ENCODE measurements around the gene ADAMTS15. TPM values are rescaled to one million over a fixed set of nuclear protein-coding genes. Genes with fewer than 3 reads are reported as not detected.
A peak's percentile ranks its signal among the peaks of the same experiment; 100 is the strongest.

Gene ADAMTS15
- total RNA-seq, 1 donor from 2014 or later = 13.8 TPM

DNA sequence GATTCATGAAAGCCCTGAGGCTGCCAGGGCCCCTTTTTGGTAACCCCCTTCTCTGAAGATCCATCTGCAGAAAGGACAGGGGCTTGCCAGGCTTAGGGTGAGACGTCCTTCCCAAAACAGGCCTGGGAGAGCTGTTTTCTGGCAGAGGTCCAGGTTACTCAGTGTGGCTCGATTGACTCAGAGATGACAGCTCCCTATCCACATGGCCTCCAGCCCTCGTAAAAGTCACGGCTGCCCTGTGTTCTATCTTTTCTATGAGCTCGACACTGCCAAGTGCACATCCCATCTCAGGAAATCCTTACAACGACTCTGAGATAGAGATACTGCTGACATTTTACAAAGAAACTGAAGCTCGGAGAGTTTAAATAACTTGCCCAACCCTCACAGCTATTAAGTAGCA lies 40.5 kb upstream of the ADAMTS15 start:
- peak; percentile 59 for DNase-seq (ENCODE audit: low read depth)
- Histone ChIP-seq H3K36me3 (ENCODE audit: insufficient read depth, low read length) (no peaks in the 10 kb centered on the region), H3K9ac (ENCODE audit: low read length) (no peak overlapping the region), H2AFZ (ENCODE audit: low read depth, low read length) (no peak overlapping the region), H3K4me1 (ENCODE audit: insufficient read depth, low read length) (peaks cover 21% of the 10 kb centered on the region), H3K27me3 (ENCODE audit: insufficient read depth, low read length) (peaks cover 18% of the 10 kb centered on the region), H3K4me3 (ENCODE audit: insufficient read depth, low read depth, low read length) (no peak overlapping the region), H3K27ac (ENCODE audit: low read depth, low read length) (no peak overlapping the region), H3K4me2 (ENCODE audit: low read length) (peak overlapping the region; percentile 32), H4K20me1 (ENCODE audit: insufficient read depth, low read length) (no peaks in the 10 kb centered on the region), H3K9me3 (ENCODE audit: insufficient read depth, low read depth, low read length) (no peaks in the 10 kb centered on the region), H3K79me2 (ENCODE audit: insufficient read depth, low read length) (no peaks in the 10 kb centered on the region)
- H3K36me3 Mint-ChIP-seq (ENCODE audit: low read depth, unreplicated experiment) = no peaks in the 10 kb centered on the region
- TF ChIP-seq, protein P1, sequence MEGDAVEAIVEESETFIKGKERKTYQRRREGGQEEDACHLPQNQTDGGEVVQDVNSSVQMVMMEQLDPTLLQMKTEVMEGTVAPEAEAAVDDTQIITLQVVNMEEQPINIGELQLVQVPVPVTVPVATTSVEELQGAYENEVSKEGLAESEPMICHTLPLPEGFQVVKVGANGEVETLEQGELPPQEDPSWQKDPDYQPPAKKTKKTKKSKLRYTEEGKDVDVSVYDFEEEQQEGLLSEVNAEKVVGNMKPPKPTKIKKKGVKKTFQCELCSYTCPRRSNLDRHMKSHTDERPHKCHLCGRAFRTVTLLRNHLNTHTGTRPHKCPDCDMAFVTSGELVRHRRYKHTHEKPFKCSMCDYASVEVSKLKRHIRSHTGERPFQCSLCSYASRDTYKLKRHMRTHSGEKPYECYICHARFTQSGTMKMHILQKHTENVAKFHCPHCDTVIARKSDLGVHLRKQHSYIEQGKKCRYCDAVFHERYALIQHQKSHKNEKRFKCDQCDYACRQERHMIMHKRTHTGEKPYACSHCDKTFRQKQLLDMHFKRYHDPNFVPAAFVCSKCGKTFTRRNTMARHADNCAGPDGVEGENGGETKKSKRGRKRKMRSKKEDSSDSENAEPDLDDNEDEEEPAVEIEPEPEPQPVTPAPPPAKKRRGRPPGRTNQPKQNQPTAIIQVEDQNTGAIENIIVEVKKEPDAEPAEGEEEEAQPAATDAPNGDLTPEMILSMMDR (IDR thresholded peaks at IDR 0.05; ENCODE audit: insufficient read depth, low read depth, low read length) = no peak
- no peak for TF ChIP-seq EZH2 (IDR thresholded peaks at IDR 0.05; ENCODE audit: insufficient read depth, low read length)
- FAIRE-seq = peak; percentile 80
- H3K27ac Mint-ChIP-seq (ENCODE audit: unreplicated experiment) = no peak overlapping the region
- peaks cover 5% of the 10 kb centered on the region for H3K9me3 Mint-ChIP-seq (ENCODE audit: unreplicated experiment)
- no peak overlapping the region for H3K4me3 Mint-ChIP-seq (ENCODE audit: unreplicated experiment)
- H3K27me3 Mint-ChIP-seq (ENCODE audit: low read depth, unreplicated experiment) = peaks cover 47% of the 10 kb centered on the region
- peaks cover 16% of the 10 kb centered on the region for H3K4me1 Mint-ChIP-seq (ENCODE audit: low read depth, unreplicated experiment)

DNA sequence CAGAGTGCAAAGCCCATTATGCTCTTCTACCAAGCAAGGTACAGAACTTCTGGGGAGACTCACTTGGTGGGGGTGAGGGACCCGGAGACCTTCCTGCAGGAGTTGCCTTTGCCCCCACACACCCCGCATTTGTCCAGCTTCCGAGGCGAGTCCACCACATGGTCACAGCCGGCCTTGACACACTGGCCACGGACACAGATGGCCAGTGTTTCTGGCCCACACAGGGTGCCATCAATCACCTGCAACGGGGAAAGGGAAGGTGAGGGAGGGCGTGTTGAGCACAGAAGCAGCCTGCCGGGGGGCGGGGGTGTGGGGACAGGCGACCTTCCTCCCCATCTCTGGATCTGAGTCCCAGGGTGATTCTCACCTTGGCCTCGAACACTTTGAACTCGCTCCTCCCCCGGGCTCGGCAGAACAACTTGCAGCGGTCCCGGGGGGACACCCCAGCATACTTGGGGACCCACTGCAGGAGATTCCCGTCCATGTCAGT lies 40.0 kb upstream of the ADAMTS15 start:
- no peak for TF ChIP-seq EZH2 (IDR thresholded peaks at IDR 0.05; ENCODE audit: insufficient read depth, low read length)
- TF ChIP-seq, protein P1 (IDR thresholded peaks at IDR 0.05; ENCODE audit: insufficient read depth, low read depth, low read length) = no peak
- Histone ChIP-seq H3K9ac (ENCODE audit: low read length) (no peak overlapping the region), H2AFZ (ENCODE audit: low read depth, low read length) (no peak overlapping the region), H3K9me3 (ENCODE audit: insufficient read depth, low read depth, low read length) (no peaks in the 10 kb centered on the region), H3K27me3 (ENCODE audit: insufficient read depth, low read length) (peaks cover 18% of the 10 kb centered on the region), H3K4me2 (ENCODE audit: low read length) (no peak overlapping the region), H4K20me1 (ENCODE audit: insufficient read depth, low read length) (no peaks in the 10 kb centered on the region), H3K27ac (ENCODE audit: low read depth, low read length) (no peak overlapping the region), H3K4me3 (ENCODE audit: insufficient read depth, low read depth, low read length) (no peak overlapping the region), H3K36me3 (ENCODE audit: insufficient read depth, low read length) (no peaks in the 10 kb centered on the region), H3K79me2 (ENCODE audit: insufficient read depth, low read length) (no peaks in the 10 kb centered on the region), H3K4me1 (ENCODE audit: insufficient read depth, low read length) (peaks cover 20% of the 10 kb centered on the region)
- H3K4me1 Mint-ChIP-seq (ENCODE audit: low read depth, unreplicated experiment) = peaks cover 16% of the 10 kb centered on the region
- DNase-seq (ENCODE audit: low read depth) (no peak), FAIRE-seq (no peak)
- peaks cover 47% of the 10 kb centered on the region for H3K27me3 Mint-ChIP-seq (ENCODE audit: low read depth, unreplicated experiment)
- no peak overlapping the region for H3K27ac Mint-ChIP-seq (ENCODE audit: unreplicated experiment)
- no peaks in the 10 kb centered on the region for H3K36me3 Mint-ChIP-seq (ENCODE audit: low read depth, unreplicated experiment)
- peaks cover 5% of the 10 kb centered on the region for H3K9me3 Mint-ChIP-seq (ENCODE audit: unreplicated experiment)
- H3K4me3 Mint-ChIP-seq (ENCODE audit: unreplicated experiment) = no peak overlapping the region

DNA sequence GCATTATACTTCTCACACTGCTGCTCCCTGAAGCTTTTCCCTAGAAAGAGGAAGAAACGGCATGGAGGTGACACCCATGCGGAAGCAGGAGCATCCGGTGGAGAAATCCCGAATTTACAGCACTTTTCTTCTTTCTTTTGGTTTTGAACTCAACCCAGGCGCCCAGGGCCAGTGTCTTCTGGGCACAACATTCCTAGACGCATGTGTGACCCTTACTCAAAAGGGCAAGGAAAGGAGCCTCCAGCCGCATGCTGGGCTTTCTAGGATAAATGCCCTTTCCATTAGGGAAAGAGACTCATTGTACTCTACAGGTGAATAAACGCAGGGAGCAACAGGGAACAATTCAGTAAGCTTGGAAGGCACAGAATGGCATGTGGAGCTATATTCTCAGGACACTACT lies 39.5 kb upstream of the ADAMTS15 start:
- no peak overlapping the region for H3K27ac Mint-ChIP-seq (ENCODE audit: unreplicated experiment)
- Histone ChIP-seq H3K27ac (ENCODE audit: low read depth, low read length) (no peak overlapping the region), H3K27me3 (ENCODE audit: insufficient read depth, low read length) (peaks cover 18% of the 10 kb centered on the region), H3K9me3 (ENCODE audit: insufficient read depth, low read depth, low read length) (no peaks in the 10 kb centered on the region), H4K20me1 (ENCODE audit: insufficient read depth, low read length) (no peaks in the 10 kb centered on the region), H3K79me2 (ENCODE audit: insufficient read depth, low read length) (no peaks in the 10 kb centered on the region), H3K4me1 (ENCODE audit: insufficient read depth, low read length) (peaks cover 19% of the 10 kb centered on the region), H3K36me3 (ENCODE audit: insufficient read depth, low read length) (no peaks in the 10 kb centered on the region), H3K4me2 (ENCODE audit: low read length) (no peak overlapping the region), H3K4me3 (ENCODE audit: insufficient read depth, low read depth, low read length) (no peak overlapping the region), H2AFZ (ENCODE audit: low read depth, low read length) (no peak overlapping the region), H3K9ac (ENCODE audit: low read length) (no peak overlapping the region)
- H3K36me3 Mint-ChIP-seq (ENCODE audit: low read depth, unreplicated experiment) = no peaks in the 10 kb centered on the region
- no peak for TF ChIP-seq EZH2 (IDR thresholded peaks at IDR 0.05; ENCODE audit: insufficient read depth, low read length)
- TF ChIP-seq, protein P1 (IDR thresholded peaks at IDR 0.05; ENCODE audit: insufficient read depth, low read depth, low read length) = no peak
- peaks cover 16% of the 10 kb centered on the region for H3K4me1 Mint-ChIP-seq (ENCODE audit: low read depth, unreplicated experiment)
- no peak overlapping the region for H3K4me3 Mint-ChIP-seq (ENCODE audit: unreplicated experiment)
- peaks cover 5% of the 10 kb centered on the region for H3K9me3 Mint-ChIP-seq (ENCODE audit: unreplicated experiment)
- DNase-seq (ENCODE audit: low read depth) = no peak
- H3K27me3 Mint-ChIP-seq (ENCODE audit: low read depth, unreplicated experiment) = peaks cover 47% of the 10 kb centered on the region
- no peak for FAIRE-seq
